SK-N-SH treated with all-trans-retinoic acid at 6 μM for 48 hours (cell line): Measurements from ENCODE around the gene ARHGEF38.

Experiments used
- ATAC-seq: fragments of 200-7000 bp; cut with Tn5 transposase; 3 replicates; pipeline ENCODE4 v1.9.1; 2020; ENCODE audit warnings: mild to moderate bottlenecking, moderate library complexity
- ARNTL ChIP-seq: fragments of 450-650 bp; formaldehyde crosslinking; IDR thresholded peaks from 2 replicates; pipeline ENCODE4 v1.5.0; 2020; ENCODE audit warnings: low read depth, mild to moderate bottlenecking, moderate library complexity, borderline replicate concordance
- BACH2 ChIP-seq: fragments of 250-450 bp; sonication (Bioruptor Pico); IDR thresholded peaks from 2 replicates; pipeline ENCODE4 v1.9.0; 2021; ENCODE audit warnings: mild to moderate bottlenecking, borderline replicate concordance
- CSRNP3 ChIP-seq: fragments of 250-450 bp; sonication (Bioruptor Pico); IDR thresholded peaks from 2 replicates; pipeline ENCODE4 v1.5.1; 2021; ENCODE audit warnings: mild to moderate bottlenecking, moderate library complexity
- GLIS3 ChIP-seq: fragments of 250-450 bp; sonication (Bioruptor Pico); IDR thresholded peaks from 2 replicates; pipeline ENCODE4 v1.5.0; 2020; ENCODE audit warnings: mild to moderate bottlenecking, moderate library complexity
- ISL1 ChIP-seq: fragments of 250-450 bp; sonication (Bioruptor Pico); IDR thresholded peaks from 2 replicates; pipeline ENCODE4 v2.1.2; 2022; ENCODE audit warnings: mild to moderate bottlenecking, moderate library complexity
- PATZ1 ChIP-seq: fragments of 250-450 bp; sonication (Bioruptor Pico); IDR thresholded peaks from 2 replicates; pipeline ENCODE4 v1.8.0; 2020; ENCODE audit warnings: mild to moderate bottlenecking, moderate library complexity, borderline replicate concordance
- POU6F1 ChIP-seq: fragments of 250-450 bp; sonication (Bioruptor Pico); IDR thresholded peaks from 2 replicates; pipeline ENCODE4 v1.8.0; 2021; ENCODE audit warnings: low read depth, mild to moderate bottlenecking, moderate library complexity, borderline replicate concordance
- RARB ChIP-seq: fragments of 250-450 bp; sonication (Bioruptor Pico); IDR thresholded peaks from 2 replicates; pipeline ENCODE4 v1.8.0; 2021; ENCODE audit warnings: mild to moderate bottlenecking, moderate library complexity
- TCF4 ChIP-seq: fragments of 250-450 bp; sonication (Bioruptor Pico); IDR thresholded peaks from 2 replicates; pipeline ENCODE4 v1.8.0; 2021; ENCODE audit warnings: mild to moderate bottlenecking, moderate library complexity, borderline replicate concordance
- TOX ChIP-seq: fragments of 250-450 bp; sonication (Bioruptor Pico); IDR thresholded peaks from 2 replicates; pipeline ENCODE4 v1.8.0; 2021; ENCODE audit warnings: mild to moderate bottlenecking, moderate library complexity, borderline replicate concordance
- TSHZ2 ChIP-seq: fragments of 250-450 bp; sonication (Bioruptor Pico); IDR thresholded peaks from 2 replicates; pipeline ENCODE4 v1.5.0; 2020; ENCODE audit warnings: mild to moderate bottlenecking, moderate library complexity
- ZC3H10 ChIP-seq: fragments of 250-450 bp; sonication (Bioruptor Pico); IDR thresholded peaks from 2 replicates; pipeline ENCODE4 v1.5.1; 2021; ENCODE audit warnings: mild to moderate bottlenecking, moderate library complexity
- ZFP3 ChIP-seq: fragments of 250-450 bp; sonication (Bioruptor Pico); IDR thresholded peaks from 2 replicates; pipeline ENCODE4 v1.5.0; 2020; ENCODE audit warnings: mild to moderate bottlenecking, moderate library complexity
- ZNF565 ChIP-seq: fragments of 450-650 bp; formaldehyde crosslinking; conservative IDR thresholded peaks from 2 replicates; pipeline ENCODE4 v1.5.0; 2020; ENCODE audit warnings: low read depth, mild to moderate bottlenecking, moderate library complexity
- ZNF70 ChIP-seq: fragments of 450-650 bp; formaldehyde crosslinking; IDR thresholded peaks from 2 replicates; pipeline ENCODE4 v1.5.0; 2020; ENCODE audit warnings: mild to moderate bottlenecking, moderate library complexity
- TF ChIP-seq, protein P1 (sequence below): fragments of 250-450 bp; sonication (Bioruptor Pico); IDR thresholded peaks from 2 replicates; pipeline ENCODE4 v1.5.1; 2020; ENCODE audit warnings: low read depth, mild to moderate bottlenecking, moderate library complexity

Gene ARHGEF38

GRCh38 chr4:105509714-105510113, 42.7 kb upstream of the ARHGEF38 start (continued):
- no peak for TF ChIP-seq CSRNP3
- TF ChIP-seq, protein P1, sequence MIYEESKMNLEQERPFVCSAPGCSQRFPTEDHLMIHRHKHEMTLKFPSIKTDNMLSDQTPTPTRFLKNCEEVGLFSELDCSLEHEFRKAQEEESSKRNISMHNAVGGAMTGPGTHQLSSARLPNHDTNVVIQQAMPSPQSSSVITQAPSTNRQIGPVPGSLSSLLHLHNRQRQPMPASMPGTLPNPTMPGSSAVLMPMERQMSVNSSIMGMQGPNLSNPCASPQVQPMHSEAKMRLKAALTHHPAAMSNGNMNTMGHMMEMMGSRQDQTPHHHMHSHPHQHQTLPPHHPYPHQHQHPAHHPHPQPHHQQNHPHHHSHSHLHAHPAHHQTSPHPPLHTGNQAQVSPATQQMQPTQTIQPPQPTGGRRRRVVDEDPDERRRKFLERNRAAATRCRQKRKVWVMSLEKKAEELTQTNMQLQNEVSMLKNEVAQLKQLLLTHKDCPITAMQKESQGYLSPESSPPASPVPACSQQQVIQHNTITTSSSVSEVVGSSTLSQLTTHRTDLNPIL (CRISPR knock-in tag), result no peak
- no peak for TF ChIP-seq TOX (CRISPR knock-in tag)
- no peak for TF ChIP-seq GLIS3
- no peak for TF ChIP-seq BACH2 (CRISPR knock-in tag)
- no peak for TF ChIP-seq ZNF565 (CRISPR knock-in tag)
- TF ChIP-seq ISL1 (CRISPR knock-in tag), result no peak

DNA sequence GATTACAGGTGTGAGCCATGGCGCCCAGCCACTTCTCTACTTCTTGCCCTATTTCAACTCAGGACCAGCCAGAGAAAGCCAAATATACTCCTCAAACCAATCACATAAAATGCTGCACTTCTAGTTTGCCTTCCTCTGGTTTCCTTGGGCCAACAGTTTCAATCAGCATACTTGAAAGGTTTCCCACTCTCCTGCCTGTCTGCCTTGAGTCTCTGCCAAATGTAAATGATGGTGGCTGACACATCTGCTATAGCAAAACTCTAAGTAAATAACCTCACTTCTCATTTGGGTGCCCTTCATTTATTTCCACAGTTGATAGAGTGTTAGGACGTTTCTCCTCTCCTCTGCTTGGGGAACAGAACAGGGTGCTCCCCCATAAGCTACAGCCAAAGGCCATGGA, 42.2 kb upstream of the ARHGEF38 start:
- TF ChIP-seq ZC3H10 (CRISPR knock-in tag), result no peak
- TF ChIP-seq ISL1 (CRISPR knock-in tag), result no peak
- no peak for TF ChIP-seq TCF4
- TF ChIP-seq ZFP3 (CRISPR knock-in tag), result no peak
- TF ChIP-seq POU6F1 (CRISPR knock-in tag), result no peak
- no peak for TF ChIP-seq ZNF70 (CRISPR knock-in tag)
- no peak for TF ChIP-seq BACH2 (CRISPR knock-in tag)
- TF ChIP-seq ARNTL (CRISPR knock-in tag), result no peak
- TF ChIP-seq PATZ1, result no peak
- TF ChIP-seq CSRNP3, result no peak
- no peak for ATAC-seq

- TF ChIP-seq TSHZ2 (no peak), ZNF70 (CRISPR knock-in tag) (no peak), CSRNP3 (no peak), POU6F1 (CRISPR knock-in tag) (no peak), RARB (no peak), TCF4 (no peak), ZFP3 (CRISPR knock-in tag) (no peak)
- peak; percentile 93 for ATAC-seq
These were observed 31.3 kb upstream of the ARHGEF38 start for GRCh38 chr4:105520819-105521790.
